ENCODE results near the gene SH2B2.
"Not testable (repeated sequence)": the region's sequence is repeated elsewhere in the genome, so short reads cannot be mapped to it uniquely, and the experiment has no call there.

SH2B2 gene

GRCh38 chr7:102287111-102287980 is 678 bp downstream of the SH2B2 start:
- DNase-seq, result peak in 1 of 2 experiments; percentile 7

- DNase-seq, result no peak
Observed at GRCh38 chr7:102287981-102288278, 1.3 kb downstream of the SH2B2 start.

GRCh38 chr7:102288285-102288930 is 1.7 kb downstream of the SH2B2 start:
- no peak for DNase-seq

DNA sequence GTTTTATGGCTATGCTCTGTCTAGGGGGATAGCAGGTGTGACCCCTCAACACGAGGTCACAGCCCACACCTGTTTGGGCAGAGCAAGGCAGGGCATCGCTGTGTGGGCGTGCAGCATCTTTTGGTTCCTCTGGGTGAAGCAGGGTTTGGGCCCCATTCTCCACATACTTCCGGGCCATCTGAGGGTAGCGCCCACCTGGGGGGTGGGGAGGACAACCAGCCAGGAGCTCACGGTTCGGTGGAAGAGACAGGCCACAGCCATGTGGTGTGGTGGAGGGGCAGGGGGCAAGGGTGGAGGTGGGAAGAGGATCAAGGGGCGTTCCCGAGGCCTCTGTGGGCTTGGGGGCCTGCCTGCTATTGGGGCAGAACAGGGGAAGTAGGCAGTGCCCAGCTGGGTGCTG is 2.4 kb downstream of the SH2B2 start:
- DNase-seq, result no peak

GRCh38 chr7:102291056-102291915 is 4.6 kb downstream of the SH2B2 start:
- no peak for DNase-seq

DNA sequence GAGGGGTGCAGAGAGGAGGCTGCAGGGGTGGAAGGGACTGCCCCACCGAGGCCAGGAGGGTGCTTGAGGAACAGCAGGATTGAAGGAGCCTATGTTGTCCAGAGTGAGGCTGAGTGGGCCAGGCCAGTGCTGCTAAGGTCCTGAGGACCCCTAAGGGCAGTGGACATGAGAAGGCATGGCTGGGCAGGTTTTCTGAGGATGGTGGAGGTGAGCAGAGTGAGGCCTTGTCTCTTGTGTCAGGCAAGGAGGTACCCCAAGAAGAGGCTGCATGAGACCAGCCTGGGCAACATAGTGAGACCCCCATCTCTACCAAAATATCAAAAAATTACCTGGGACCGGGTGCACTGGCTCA is 5.2 kb downstream of the SH2B2 start:
- DNase-seq, result no peak

DNA sequence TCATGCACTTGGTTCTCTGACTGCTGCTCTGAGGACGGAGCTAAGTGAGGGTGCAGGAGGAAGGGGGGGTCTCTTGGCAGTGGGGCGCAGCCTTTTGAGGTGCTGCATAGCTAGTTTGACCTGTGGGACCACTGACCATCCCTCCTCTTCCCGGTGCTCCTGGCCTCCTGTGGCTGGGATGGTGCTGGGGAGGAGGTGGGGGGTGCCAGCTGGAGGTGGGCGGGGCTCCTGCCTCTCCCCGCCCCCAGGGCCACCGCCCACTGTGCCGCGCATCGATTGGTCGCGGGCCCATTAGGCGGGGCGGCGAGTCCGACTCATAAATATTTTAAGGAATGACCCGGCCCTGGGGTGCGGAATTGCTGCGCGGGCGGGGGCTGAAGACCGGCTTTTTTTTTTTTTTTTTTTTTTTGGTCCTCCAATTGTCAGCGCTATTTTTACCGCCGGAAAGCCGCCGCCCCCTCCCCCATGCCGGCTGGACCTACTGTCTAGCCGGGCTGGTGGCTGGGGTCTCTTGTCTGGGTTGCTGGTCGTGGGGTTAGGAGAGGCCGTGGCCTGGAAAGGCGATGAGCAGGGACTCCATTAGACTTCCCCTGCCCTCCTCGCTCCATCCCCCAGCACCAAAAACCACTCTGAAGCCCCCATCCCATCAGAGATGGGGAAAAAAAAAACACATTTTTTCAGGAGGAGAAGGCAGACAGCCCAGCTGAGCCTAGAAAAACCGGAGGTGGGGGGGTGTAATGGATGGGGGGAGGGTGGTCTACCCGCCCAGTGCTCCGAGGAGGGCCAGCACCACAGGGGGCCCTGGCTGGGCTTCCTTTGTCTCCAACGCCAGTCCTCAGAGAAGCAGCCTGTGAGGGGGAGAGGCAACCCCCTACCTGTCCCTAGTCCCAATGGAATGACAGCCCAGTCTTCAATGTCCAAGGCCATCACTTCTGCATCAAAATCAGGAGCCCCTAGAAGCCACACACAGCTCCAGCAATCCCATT is 6.4 kb downstream of the SH2B2 start:
- no peak for DNase-seq

- DNase-seq, result no peak
Observed at GRCh38 chr7:102294589-102294988, 7.9 kb downstream of the SH2B2 start.

GRCh38 chr7:102295346-102296178 is 8.9 kb downstream of the SH2B2 start:
- DNase-seq, result no peak

DNA sequence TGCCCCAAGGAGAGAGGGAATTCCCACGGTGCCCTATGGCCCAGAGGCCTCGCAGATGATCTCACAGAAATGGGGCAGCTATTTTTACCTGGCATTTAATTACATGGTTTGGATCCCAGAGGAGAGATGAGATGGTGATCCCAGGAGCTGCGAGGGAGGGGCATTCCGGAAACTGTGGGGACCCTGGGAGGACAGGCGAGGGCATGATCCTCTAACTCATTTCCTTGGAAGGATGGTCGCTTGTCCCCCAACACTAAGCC is 9.4 kb downstream of the SH2B2 start:
- no peak for DNase-seq

DNA sequence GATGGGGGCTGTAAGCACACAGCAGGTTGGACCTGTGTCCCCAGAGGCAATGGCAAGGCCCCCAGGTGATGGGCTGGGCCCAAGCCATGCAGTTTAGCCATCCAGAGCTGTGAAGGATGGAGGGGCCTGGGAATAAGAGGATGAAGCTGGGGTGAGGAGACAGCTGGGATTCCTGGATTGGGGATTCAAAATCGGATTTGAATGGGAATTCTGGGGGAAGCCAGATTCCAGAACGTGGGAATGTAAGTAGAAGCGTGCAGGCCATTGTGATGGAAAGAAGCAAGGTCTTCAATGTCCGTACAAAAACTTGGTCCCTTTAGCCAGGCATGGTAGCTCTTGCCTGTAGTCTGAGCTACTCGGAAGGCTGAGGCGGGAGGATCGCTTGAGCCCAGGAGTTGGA is 9.8 kb downstream of the SH2B2 start:
- no peak for DNase-seq

- DNase-seq, result no peak
Observed at GRCh38 chr7:102297487-102298218, 11.0 kb downstream of the SH2B2 start.

- no peak for DNase-seq
Observed at GRCh38 chr7:102300643-102301221, 14.1 kb downstream of the SH2B2 start.

GRCh38 chr7:102301367-102301766 is 14.7 kb downstream of the SH2B2 start:
- not testable (repeated sequence) for DNase-seq

GRCh38 chr7:102302025-102302424 is 15.4 kb downstream of the SH2B2 start:
- no peak for DNase-seq

- DNase-seq, result no peak
Observed at GRCh38 chr7:102303669-102304422, 17.2 kb downstream of the SH2B2 start.

DNA sequence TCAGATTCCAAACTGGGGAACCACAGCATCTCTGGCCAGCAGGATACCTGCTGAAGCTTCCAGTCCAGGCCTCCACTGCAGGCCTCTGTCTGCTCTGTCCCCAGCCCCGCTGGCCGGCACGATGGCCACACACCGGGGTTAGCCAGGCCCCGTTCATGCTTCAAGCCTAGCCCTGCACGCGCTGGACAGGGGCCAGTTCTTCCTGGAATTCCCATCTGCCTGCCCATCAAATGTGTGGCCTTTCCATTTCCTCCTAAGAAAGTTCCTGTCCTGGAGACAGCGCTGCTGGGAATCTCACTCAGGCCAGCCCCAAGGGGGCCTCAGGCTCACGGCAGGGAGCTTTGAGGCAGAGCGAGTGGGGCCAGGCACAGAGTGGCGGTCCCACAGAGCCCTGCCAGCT is 18.0 kb downstream of the SH2B2 start:
- DNase-seq, result no peak

DNA sequence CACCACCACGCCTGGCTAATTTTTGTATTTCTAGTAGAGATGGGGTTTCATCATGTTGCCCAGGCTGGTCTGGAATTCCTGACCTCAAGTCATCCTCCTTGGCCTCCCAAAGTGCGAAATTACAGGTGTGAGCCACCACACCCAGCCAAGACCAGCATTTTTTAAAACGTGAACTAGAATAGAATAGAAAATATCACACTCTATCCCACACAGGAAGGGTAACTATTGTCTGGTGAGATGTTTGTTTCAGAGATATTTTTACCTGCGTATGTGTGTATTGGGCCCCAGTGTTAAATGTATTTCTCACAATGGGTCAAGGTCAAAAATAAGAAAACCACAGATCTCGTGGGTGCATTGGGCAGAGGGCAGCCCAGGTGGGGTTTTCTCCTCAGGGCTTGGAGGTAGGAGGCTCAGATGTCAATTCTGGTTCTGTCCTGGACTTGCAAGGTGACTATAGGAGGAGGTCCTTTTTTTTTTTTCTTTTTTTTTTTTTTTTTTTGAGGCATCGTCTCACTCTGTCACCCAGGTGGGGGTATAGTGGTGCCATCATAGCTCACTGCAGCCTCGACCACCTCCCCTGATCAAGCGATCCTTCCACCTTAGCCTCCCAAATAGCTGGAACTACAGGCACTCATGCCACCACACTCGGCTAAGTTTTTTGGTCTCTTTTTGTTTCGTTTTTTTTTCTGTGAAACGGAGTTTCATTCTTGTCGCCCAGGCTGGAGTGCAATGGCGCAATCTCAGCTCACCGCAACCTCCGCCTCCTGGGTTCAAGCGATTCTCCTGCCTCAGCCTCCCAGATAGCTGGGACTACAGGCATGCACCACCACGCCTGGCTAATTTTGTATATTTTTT is 19.0 kb downstream of the SH2B2 start:
- no peak for DNase-seq

Data from cerebellar nuclear complex (tissue), 1 donor.